ENCODE data around the gene STX8. TPM values are rescaled to one million over a fixed set of nuclear protein-coding genes. Genes with fewer than 3 reads are reported as not detected.

STX8 gene
- total RNA-seq, 1 experiment from 2014 or later = 49.0 TPM

GRCh38 chr17:9236286-9237052 lies 339.2 kb downstream of the STX8 start:
- no TSS peak for BruUV-seq (replicated peaks)
- no peaks in the 10 kb centered on the region for H3K9me3 Mint-ChIP-seq (ENCODE audit: unreplicated experiment)
- no peak overlapping the region for H3K4me3 Mint-ChIP-seq (ENCODE audit: unreplicated experiment)
- DNase-seq (ENCODE audit: unreplicated experiment) = no peak
- POLR2A ChIA-PET = no interaction called here
- H3K27ac Mint-ChIP-seq (ENCODE audit: low read depth, unreplicated experiment) = no peak overlapping the region
- CTCF ChIA-PET = interaction anchor here (1.1 kb wide), 1 partner anchor 55 kb away, joined by 3 read pairs; no protein-coding TSS in a partner anchor
- no peaks in the 10 kb centered on the region for H3K36me3 Mint-ChIP-seq (ENCODE audit: insufficient read depth, unreplicated experiment)
- no peaks in the 10 kb centered on the region for H3K27me3 Mint-ChIP-seq (ENCODE audit: insufficient read depth, unreplicated experiment)
- intact Hi-C loops (cut with micrococcal nuclease) = no loop called here
- TF ChIP-seq CTCF (IDR thresholded peaks at IDR 0.05; ENCODE audit: unreplicated experiment) = no peak
- H3K4me1 Mint-ChIP-seq (ENCODE audit: insufficient read depth, unreplicated experiment) = no peaks in the 10 kb centered on the region

- POLR2A ChIA-PET = no interaction called here
- Mint-ChIP-seq H3K27ac (ENCODE audit: low read depth, unreplicated experiment) (no peak overlapping the region), H3K4me1 (ENCODE audit: insufficient read depth, unreplicated experiment) (no peaks in the 10 kb centered on the region), H3K9me3 (ENCODE audit: unreplicated experiment) (no peaks in the 10 kb centered on the region), H3K27me3 (ENCODE audit: insufficient read depth, unreplicated experiment) (no peaks in the 10 kb centered on the region), H3K36me3 (ENCODE audit: insufficient read depth, unreplicated experiment) (no peaks in the 10 kb centered on the region), H3K4me3 (ENCODE audit: unreplicated experiment) (no peak overlapping the region)
- TF ChIP-seq CTCF (IDR thresholded peaks at IDR 0.05; ENCODE audit: unreplicated experiment) = no peak
- CTCF ChIA-PET = interaction anchor here (0.5 to 0.7 kb wide), 2 partner anchors 244 to 470 kb away, joined by 3 to 4 read pairs; no protein-coding TSS in a partner anchor
- intact Hi-C loops (cut with micrococcal nuclease) = no loop called here
- BruUV-seq (replicated peaks) = no TSS peak
- no peak for DNase-seq (ENCODE audit: unreplicated experiment)
Measured at GRCh38 chr17:9235346-9235745, 340.3 kb downstream of the STX8 start.

DNA sequence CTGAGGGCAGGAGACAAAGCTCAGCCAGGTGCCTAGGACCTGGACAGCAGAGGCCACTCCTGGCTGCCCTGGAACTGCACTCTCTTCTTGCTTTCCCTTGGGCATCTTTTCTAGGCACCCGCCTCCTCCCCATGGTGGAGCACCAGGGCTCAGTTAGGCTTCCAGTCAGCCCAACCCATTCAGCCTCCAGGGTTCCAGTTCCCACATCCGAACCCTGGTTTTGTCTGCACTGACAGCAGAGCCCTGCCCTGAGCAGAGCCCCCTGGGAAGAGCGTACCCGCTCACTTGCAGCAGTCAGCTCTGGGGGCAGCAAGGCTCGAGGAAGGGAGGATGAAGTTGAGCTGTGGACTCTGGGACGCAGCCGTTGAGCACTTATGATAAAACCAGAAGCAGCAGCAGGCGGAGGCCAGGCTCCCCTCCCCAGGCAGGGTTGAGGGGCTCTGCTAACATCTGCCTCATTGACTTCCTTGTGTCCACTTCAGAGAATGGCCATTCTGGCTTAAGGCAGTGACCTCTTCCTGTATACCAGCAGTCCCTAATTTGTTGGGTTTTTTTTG lies 341.2 kb downstream of the STX8 start:
- H3K4me1 Mint-ChIP-seq (ENCODE audit: insufficient read depth, unreplicated experiment) = no peaks in the 10 kb centered on the region
- BruUV-seq (replicated peaks) = no TSS peak
- no peak for TF ChIP-seq CTCF (IDR thresholded peaks at IDR 0.05; ENCODE audit: unreplicated experiment)
- H3K27me3 Mint-ChIP-seq (ENCODE audit: insufficient read depth, unreplicated experiment) = no peaks in the 10 kb centered on the region
- no peak for DNase-seq (ENCODE audit: unreplicated experiment)
- ChIA-PET CTCF (no interaction called here), POLR2A (interaction anchor here (0.7 kb wide), 1 partner anchor 191 kb away, joined by 3 read pairs; no protein-coding TSS in a partner anchor)
- no peaks in the 10 kb centered on the region for H3K36me3 Mint-ChIP-seq (ENCODE audit: insufficient read depth, unreplicated experiment)
- H3K4me3 Mint-ChIP-seq (ENCODE audit: unreplicated experiment) = no peak overlapping the region
- H3K27ac Mint-ChIP-seq (ENCODE audit: low read depth, unreplicated experiment) = no peak overlapping the region
- intact Hi-C loops (cut with micrococcal nuclease) = no loop called here
- H3K9me3 Mint-ChIP-seq (ENCODE audit: unreplicated experiment) = no peaks in the 10 kb centered on the region

DNA sequence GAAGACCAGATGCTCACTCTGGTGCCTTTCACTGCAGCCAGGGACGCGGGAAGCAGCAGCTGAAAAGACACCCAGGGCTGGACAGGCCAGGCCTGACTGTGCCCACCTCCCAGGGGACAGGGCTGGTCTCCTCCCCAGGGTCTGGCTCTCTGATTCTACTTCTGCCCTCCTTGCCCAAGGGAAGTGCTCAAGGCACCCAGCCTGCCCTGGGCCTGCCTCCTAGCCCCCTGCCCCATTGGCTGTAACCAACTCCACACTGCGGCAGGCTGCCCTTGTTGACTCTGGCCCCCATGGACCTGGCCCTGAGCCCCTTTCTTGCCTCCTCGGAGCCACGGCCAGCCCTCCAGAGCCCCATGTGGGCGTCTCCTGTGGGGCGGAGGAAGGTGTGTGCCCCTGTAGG lies 341.9 kb downstream of the STX8 start:
- Mint-ChIP-seq H3K27ac (ENCODE audit: low read depth, unreplicated experiment) (no peak overlapping the region), H3K4me1 (ENCODE audit: insufficient read depth, unreplicated experiment) (no peaks in the 10 kb centered on the region), H3K9me3 (ENCODE audit: unreplicated experiment) (no peaks in the 10 kb centered on the region), H3K4me3 (ENCODE audit: unreplicated experiment) (no peak overlapping the region), H3K27me3 (ENCODE audit: insufficient read depth, unreplicated experiment) (no peaks in the 10 kb centered on the region), H3K36me3 (ENCODE audit: insufficient read depth, unreplicated experiment) (no peaks in the 10 kb centered on the region)
- ChIA-PET CTCF (interaction anchor here (0.9 kb wide), 1 partner anchor 16 kb away, joined by 3 read pairs; no protein-coding TSS in a partner anchor), POLR2A (interaction anchor here (0.7 kb wide), 1 partner anchor 191 kb away, joined by 3 read pairs; no protein-coding TSS in a partner anchor)
- TF ChIP-seq CTCF (IDR thresholded peaks at IDR 0.05; ENCODE audit: unreplicated experiment) = no peak
- DNase-seq (ENCODE audit: unreplicated experiment) = no peak
- no TSS peak for BruUV-seq (replicated peaks)
- intact Hi-C loops (cut with micrococcal nuclease) = no loop called here

Measured in MCF 10A (cell line).